GM12878 (cell line): ENCODE measurements around the gene CFAP97D2. TPM values are rescaled to one million over a fixed set of nuclear protein-coding genes. Genes with fewer than 3 reads are reported as not detected.
A peak's percentile ranks its signal among the peaks of the same experiment; 100 is the strongest.

Experiments used
- CREB1 ChIP-seq: IDR thresholded peaks from 2 replicates; pipeline ENCODE4 v1.6.1; 2012; ENCODE audit warnings: low read depth, mild to moderate bottlenecking, inconsistent platforms
- DPF2 ChIP-seq: fragments of 450-650 bp; IDR thresholded peaks from 2 replicates; pipeline ENCODE4 v1.6.1; 2017; ENCODE audit warnings: mild to moderate bottlenecking
- EGR1 ChIP-seq, 2 experiments: IDR thresholded peaks; 1 replicate in 1 of 2; 2 replicates in 1 of 2; pipeline ENCODE4 v1.6.1; 2011 to 2012; ENCODE audit warnings: low read depth in 2 of 2, low read length in 2 of 2, borderline replicate concordance in 1 of 2, mild to moderate bottlenecking in 1 of 2, moderate library complexity in 1 of 2
- ELK1 ChIP-seq: IDR thresholded peaks from 2 replicates; pipeline ENCODE4 v1.6.1; 2012; ENCODE audit warnings: low read depth, low read length, improper control_type of control experiment
- HCFC1 ChIP-seq: fragments of 150-350 bp; IDR thresholded peaks from 2 replicates; pipeline ENCODE4 v1.6.1; 2014; ENCODE audit warnings: low read length
- IKZF1 ChIP-seq: fragments of 450-650 bp; conservative IDR thresholded peaks from 2 replicates; pipeline ENCODE4 v1.6.1; 2017; ENCODE audit warnings: antibody characterized with exemption, mild to moderate bottlenecking
- NFIC ChIP-seq: IDR thresholded peaks from 2 replicates; pipeline ENCODE4 v1.6.1; 2012; ENCODE audit warnings: low read depth, mild to moderate bottlenecking, inconsistent platforms, low read length, moderate library complexity
- NKRF ChIP-seq: fragments of 450-650 bp; conservative IDR thresholded peaks from 2 replicates; pipeline ENCODE4 v1.6.1; 2017; ENCODE audit warnings: mild to moderate bottlenecking, moderate library complexity
- NR2C1 ChIP-seq: fragments of 450-650 bp; IDR thresholded peaks from 2 replicates; pipeline ENCODE4 v1.6.1; 2017; ENCODE audit warnings: antibody characterized with exemption, mild to moderate bottlenecking, moderate library complexity
- PAX5 ChIP-seq: IDR thresholded peaks from 2 replicates; pipeline ENCODE4 v1.6.1; 2011; ENCODE audit warnings: low read depth, low read length, borderline replicate concordance
- PML ChIP-seq: IDR thresholded peaks from 2 replicates; pipeline ENCODE4 v1.6.1; 2012; ENCODE audit warnings: low read length, inconsistent platforms
- RCOR1 ChIP-seq: conservative IDR thresholded peaks from 2 replicates; pipeline ENCODE4 v1.6.1; 2012; ENCODE audit warnings: low read depth, low read length, improper control_type of control experiment
- RELA ChIP-seq: fragments of 450-650 bp; IDR thresholded peaks from 2 replicates; pipeline ENCODE4 v1.8.0; 2014; ENCODE audit warnings: borderline replicate concordance; ENCODE audit not compliant: partially characterized antibody
- RUNX3 ChIP-seq: IDR thresholded peaks from 2 replicates; pipeline ENCODE4 v1.6.1; 2012; ENCODE audit warnings: low read length, inconsistent platforms
- SPI1 ChIP-seq: IDR thresholded peaks from 2 replicates; pipeline ENCODE4 v1.6.1; 2011; ENCODE audit warnings: low read depth, mild to moderate bottlenecking, low read length, moderate library complexity, borderline replicate concordance; ENCODE audit not compliant: insufficient read depth
- SUPT20H ChIP-seq: IDR thresholded peaks from 2 replicates; pipeline ENCODE4 v1.6.1; 2011; ENCODE audit warnings: low read depth, mild to moderate bottlenecking, low read length, moderate library complexity, borderline replicate concordance; ENCODE audit not compliant: control insufficient read depth
- TCF3 ChIP-seq: IDR thresholded peaks from 2 replicates; pipeline ENCODE4 v1.6.1; 2012; ENCODE audit warnings: low read depth, mild to moderate bottlenecking, low read length, borderline replicate concordance; ENCODE audit not compliant: insufficient read depth
- ZNF687 ChIP-seq: fragments of 450-650 bp; IDR thresholded peaks from 2 replicates; pipeline ENCODE4 v1.6.1; 2017; ENCODE audit warnings: mild to moderate bottlenecking, moderate library complexity
- polyA plus RNA-seq, 11 experiments: library from polyadenylated mRNA; depleted of rRNA in 4 of 11; unstranded in 6 of 11; stranded (reverse) in 5 of 11; fragments of >200 nt; fragmentation: Nextera tagmentation in 4 of 11; fragmentation: Illumina TruSeq in 1 of 11; extraction: Ambion mirVana in 4 of 11; extraction: Trizol in 1 of 11; gene quantifications; 1 replicate in 1 of 11; 2 replicates in 10 of 11; pipeline versions ENCODE4 v1.2.1 to v1.2.3, GENCODE V29; 2011 to 2016; ENCODE audit warnings: inconsistent platforms in 2 of 11, missing spikeins in 2 of 11, low read depth in 1 of 11
- total RNA-seq, 4 experiments: library from RNA; depleted of rRNA in 3 of 4; stranded (reverse); fragments of >200 nt in 3 of 4; fragmentation: Illumina TruSeq in 1 of 4; extraction: Trizol in 1 of 4; gene quantifications; 2 replicates each; pipeline versions ENCODE4 v1.2.1 to v1.2.3, GENCODE V29; 2013 to 2021
- TF ChIP-seq, protein P1 (sequence below): fragments of 450-650 bp; IDR thresholded peaks from 2 replicates; pipeline ENCODE4 v1.6.1; 2018; ENCODE audit warnings: mild to moderate bottlenecking, low read depth, moderate library complexity; ENCODE audit not compliant: partially characterized antibody

Gene CFAP97D2
- total and polyA plus RNA-seq, 10 of the 15 experiments (the other 5 are each of a cell fraction or from before 2014, with no cell fraction given) = not detected

GRCh38 chr13:114234645-114235421, 55.8 kb downstream of the CFAP97D2 start, which contains the start of gene CDC16 (continued):
- TF ChIP-seq ZNF687 (peak; percentile 78), PAX5 (no peak), ELK1 (peak; percentile 38; the same call in 1 of the 2 replicates), IKZF1 (peak; percentile 71), SPI1 (no peak), DPF2 (peak; percentile 78), NKRF (peak; percentile 75), EGR1 (IDR thresholded peaks at IDR 0.05; ENCODE audit: borderline replicate concordance in 1 of 2, low read depth in 2 of 2, low read length in 2 of 2) (peak in 1 of 2 experiments; percentile 41; a peak in 2 of 3 replicates), PML (0 out of 2 replicates have a peak, but pooled peaks have one; percentile 25), NFIC (no peak), RELA (peak; percentile 29), SUPT20H (no peak), TCF3 (peak; percentile 77), RUNX3 (peak; percentile 30), HCFC1 (peak; percentile 69), RCOR1 (no peak), CREB1 (peak; percentile 30; the same call in 1 of the 2 replicates), NR2C1 (0 out of 2 replicates have a peak, but pooled peaks have one; percentile 29)
- TF ChIP-seq, protein P1, sequence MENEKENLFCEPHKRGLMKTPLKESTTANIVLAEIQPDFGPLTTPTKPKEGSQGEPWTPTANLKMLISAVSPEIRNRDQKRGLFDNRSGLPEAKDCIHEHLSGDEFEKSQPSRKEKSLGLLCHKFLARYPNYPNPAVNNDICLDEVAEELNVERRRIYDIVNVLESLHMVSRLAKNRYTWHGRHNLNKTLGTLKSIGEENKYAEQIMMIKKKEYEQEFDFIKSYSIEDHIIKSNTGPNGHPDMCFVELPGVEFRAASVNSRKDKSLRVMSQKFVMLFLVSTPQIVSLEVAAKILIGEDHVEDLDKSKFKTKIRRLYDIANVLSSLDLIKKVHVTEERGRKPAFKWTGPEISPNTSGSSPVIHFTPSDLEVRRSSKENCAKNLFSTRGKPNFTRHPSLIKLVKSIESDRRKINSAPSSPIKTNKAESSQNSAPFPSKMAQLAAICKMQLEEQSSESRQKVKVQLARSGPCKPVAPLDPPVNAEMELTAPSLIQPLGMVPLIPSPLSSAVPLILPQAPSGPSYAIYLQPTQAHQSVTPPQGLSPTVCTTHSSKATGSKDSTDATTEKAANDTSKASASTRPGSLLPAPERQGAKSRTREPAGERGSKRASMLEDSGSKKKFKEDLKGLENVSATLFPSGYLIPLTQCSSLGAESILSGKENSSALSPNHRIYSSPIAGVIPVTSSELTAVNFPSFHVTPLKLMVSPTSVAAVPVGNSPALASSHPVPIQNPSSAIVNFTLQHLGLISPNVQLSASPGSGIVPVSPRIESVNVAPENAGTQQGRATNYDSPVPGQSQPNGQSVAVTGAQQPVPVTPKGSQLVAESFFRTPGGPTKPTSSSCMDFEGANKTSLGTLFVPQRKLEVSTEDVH = peak; percentile 87
